Measurements from ENCODE around the gene ANAPC10. TPM values are rescaled to one million over a fixed set of nuclear protein-coding genes. Genes with fewer than 3 reads are reported as not detected.

The ANAPC10 gene
- total and polyA plus RNA-seq, 2 donors (not counting 3 experiments of a cell fraction or from before 2014, with no cell fraction given), result 15.7 to 24.0 TPM

DNA sequence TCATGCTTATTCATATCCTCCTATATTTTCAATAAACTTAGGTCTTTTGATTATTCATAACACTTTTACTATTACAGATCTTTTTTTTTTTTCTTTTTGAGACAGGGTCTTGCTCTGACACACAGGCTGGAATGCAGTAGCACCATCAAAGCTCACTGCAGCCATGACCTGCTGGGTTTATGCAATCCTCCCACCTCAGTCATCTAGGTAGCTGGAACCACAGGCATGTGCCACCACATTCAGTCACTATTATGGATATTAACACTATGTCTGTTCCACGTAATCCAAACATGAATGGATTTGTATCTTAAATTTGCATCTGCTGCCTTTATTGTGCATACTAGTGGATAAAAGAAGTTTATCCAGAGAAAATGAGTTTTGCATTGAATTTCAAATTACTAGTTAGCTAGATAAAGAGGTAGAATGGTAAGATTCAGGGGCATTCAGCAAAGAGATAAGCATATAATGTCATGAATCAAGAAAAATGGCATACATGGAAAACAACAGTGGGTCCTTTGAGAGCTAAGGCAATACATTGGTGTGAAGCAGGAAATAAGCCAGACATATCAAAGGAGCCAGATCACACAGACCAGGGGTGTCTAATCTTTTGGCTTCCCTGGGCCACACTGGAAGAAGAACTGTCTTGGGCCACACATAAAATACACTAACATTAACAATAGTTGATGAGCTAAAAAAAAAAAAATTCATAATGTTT, 13.9 kb downstream of the ANAPC10 start:
- Histone ChIP-seq H3K27ac (ENCODE audit: insufficient read depth, low read depth, low read length) (no peak overlapping the region), H3K9me3 (replicated peaks; ENCODE audit: control insufficient read depth, insufficient read depth, low read length) (no peaks in the 10 kb centered on the region), H2AFZ (ENCODE audit: low read depth, low read length) (no peak overlapping the region), H3K4me2 (ENCODE audit: insufficient read depth, low read length) (no peak overlapping the region), H3K36me3 (ENCODE audit: control insufficient read depth in 2 of 2, extremely low read depth in 1 of 2, insufficient read depth in 2 of 2, low read length in 2 of 2) (no peaks in the 10 kb centered on the region), H3K4me1 (ENCODE audit: control insufficient read depth, extremely low read depth, insufficient read depth, low read length) (peaks cover 7% of the 10 kb centered on the region), H3K4me3 (replicated peaks in 1 of 3; ENCODE audit: insufficient read depth in 1 of 3, low read depth in 1 of 3, low read length in 3 of 3) (no peak overlapping the region), H3K79me2 (ENCODE audit: control insufficient read depth, insufficient read depth, low read length) (peaks cover 28% of the 10 kb centered on the region), H4K20me1 (replicated peaks; ENCODE audit: control insufficient read depth, extremely low read depth, insufficient read depth, low read length) (peaks cover 2% of the 10 kb centered on the region), H3K9ac (replicated peaks; ENCODE audit: extremely low read depth, insufficient read depth, low read length) (no peak overlapping the region), H3K27me3 (ENCODE audit: control insufficient read depth in 2 of 2, insufficient read depth in 2 of 2, low read length in 2 of 2) (no peaks in the 10 kb centered on the region), H3K9me1 (replicated peaks; ENCODE audit: control insufficient read depth, extremely low read depth, insufficient read depth, low read length) (no peaks in the 10 kb centered on the region)
- ChIA-PET POLR2A (no interaction called here), CTCF (interaction anchor here (1.5 kb wide), 1 partner anchor 12 kb away, joined by 5 read pairs; no protein-coding TSS in a partner anchor)
- dilution Hi-C loops (cut with MboI; ENCODE audit: extremely low pct_ligation_motif_present, low sequenced_read_pairs), result no loop called here
- intact Hi-C loops (cut with micrococcal nuclease), result no loop called here
- no peak for FAIRE-seq
- TF ChIP-seq FOS (IDR thresholded peaks at IDR 0.05; ENCODE audit: borderline replicate concordance, insufficient read depth, low read length) (no peak), GATA2 (IDR thresholded peaks at IDR 0.05; ENCODE audit: insufficient read depth, insufficient read length, low read depth, low read length) (no peak), MAX (IDR thresholded peaks at IDR 0.05; ENCODE audit: insufficient read depth, insufficient read length) (no peak), POLR2AphosphoS5 (IDR thresholded peaks at IDR 0.05; ENCODE audit: insufficient read depth, low read depth, low read length) (no peak), MYC (IDR thresholded peaks at IDR 0.05; ENCODE audit: low read depth, low read length) (no peak), JUN (IDR thresholded peaks at IDR 0.05; ENCODE audit: borderline replicate concordance, insufficient read depth, insufficient read length, low read depth) (no peak), POLR2A (IDR thresholded peaks at IDR 0.05; ENCODE audit: low read depth, low read length) (no peak), EZH2 (IDR thresholded peaks at IDR 0.05; ENCODE audit: borderline replicate concordance, low read depth, low read length, severe bottlenecking) (no peak)
- TF ChIP-seq, protein P1, sequence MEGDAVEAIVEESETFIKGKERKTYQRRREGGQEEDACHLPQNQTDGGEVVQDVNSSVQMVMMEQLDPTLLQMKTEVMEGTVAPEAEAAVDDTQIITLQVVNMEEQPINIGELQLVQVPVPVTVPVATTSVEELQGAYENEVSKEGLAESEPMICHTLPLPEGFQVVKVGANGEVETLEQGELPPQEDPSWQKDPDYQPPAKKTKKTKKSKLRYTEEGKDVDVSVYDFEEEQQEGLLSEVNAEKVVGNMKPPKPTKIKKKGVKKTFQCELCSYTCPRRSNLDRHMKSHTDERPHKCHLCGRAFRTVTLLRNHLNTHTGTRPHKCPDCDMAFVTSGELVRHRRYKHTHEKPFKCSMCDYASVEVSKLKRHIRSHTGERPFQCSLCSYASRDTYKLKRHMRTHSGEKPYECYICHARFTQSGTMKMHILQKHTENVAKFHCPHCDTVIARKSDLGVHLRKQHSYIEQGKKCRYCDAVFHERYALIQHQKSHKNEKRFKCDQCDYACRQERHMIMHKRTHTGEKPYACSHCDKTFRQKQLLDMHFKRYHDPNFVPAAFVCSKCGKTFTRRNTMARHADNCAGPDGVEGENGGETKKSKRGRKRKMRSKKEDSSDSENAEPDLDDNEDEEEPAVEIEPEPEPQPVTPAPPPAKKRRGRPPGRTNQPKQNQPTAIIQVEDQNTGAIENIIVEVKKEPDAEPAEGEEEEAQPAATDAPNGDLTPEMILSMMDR (IDR thresholded peaks at IDR 0.05; ENCODE audit: extremely low read depth in 1 of 2, insufficient read depth in 1 of 2, low read depth in 1 of 2, low read length in 2 of 2), result no peak
- no TSS peak for BruUV-seq (replicated peaks)
- DNase-seq (ENCODE audit: low read depth, low spot score), result no peak

Measured in endothelial cell of umbilical vein (primary cell).